Mammary epithelial cell (primary cell): ENCODE data around the gene TMEM245.

ENCODE experiments used
- EZH2 ChIP-seq: IDR thresholded peaks from 2 replicates; pipeline ENCODE4 v1.6.1; 2012; ENCODE audit warnings: low read length, inconsistent platforms, borderline replicate concordance
- TF ChIP-seq, protein P1 (sequence below), 2 donors: IDR thresholded peaks in 1 of 2; conservative IDR thresholded peaks in 1 of 2; 2 replicates each; pipeline ENCODE4 v1.5.1; 2011 to 2012; ENCODE audit warnings: inconsistent platforms in 2 of 2, low read length in 2 of 2, mild to moderate bottlenecking in 2 of 2, control low read depth in 1 of 2, low read depth in 1 of 2; ENCODE audit not compliant: insufficient read depth in 1 of 2; ENCODE audit errors: extremely low read depth in 1 of 2

DNA sequence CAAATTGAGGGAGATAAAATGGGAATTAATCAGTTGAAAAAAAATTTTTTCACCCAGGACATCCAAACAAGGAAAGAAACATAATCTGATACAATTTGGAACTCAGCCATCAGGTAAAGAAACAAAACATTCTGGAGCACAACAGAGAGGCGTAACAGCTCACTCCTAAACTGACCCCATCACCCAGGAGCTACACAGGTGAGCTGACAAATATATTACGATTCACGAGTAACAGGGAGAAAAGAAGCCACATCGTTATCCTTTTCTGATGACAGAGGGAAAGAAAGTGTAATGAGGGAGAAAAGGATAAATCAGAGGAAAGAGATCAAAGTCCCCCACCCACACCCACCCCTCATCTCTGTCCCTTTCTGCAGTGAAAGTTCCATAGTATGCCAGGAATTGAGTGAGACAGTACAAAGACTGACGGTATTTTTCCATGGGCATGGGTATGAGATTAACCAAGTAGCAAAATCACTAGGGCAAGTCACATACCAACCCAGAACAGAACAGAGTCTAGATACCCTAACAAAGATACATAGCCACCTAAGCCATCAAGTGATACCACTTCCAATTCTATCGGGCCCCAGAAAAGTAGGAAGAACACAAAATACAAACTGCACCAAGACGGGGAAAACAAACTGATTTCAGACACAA, 45.4 kb downstream of the TMEM245 start:
- TF ChIP-seq EZH2: no peak
- TF ChIP-seq, protein P1, sequence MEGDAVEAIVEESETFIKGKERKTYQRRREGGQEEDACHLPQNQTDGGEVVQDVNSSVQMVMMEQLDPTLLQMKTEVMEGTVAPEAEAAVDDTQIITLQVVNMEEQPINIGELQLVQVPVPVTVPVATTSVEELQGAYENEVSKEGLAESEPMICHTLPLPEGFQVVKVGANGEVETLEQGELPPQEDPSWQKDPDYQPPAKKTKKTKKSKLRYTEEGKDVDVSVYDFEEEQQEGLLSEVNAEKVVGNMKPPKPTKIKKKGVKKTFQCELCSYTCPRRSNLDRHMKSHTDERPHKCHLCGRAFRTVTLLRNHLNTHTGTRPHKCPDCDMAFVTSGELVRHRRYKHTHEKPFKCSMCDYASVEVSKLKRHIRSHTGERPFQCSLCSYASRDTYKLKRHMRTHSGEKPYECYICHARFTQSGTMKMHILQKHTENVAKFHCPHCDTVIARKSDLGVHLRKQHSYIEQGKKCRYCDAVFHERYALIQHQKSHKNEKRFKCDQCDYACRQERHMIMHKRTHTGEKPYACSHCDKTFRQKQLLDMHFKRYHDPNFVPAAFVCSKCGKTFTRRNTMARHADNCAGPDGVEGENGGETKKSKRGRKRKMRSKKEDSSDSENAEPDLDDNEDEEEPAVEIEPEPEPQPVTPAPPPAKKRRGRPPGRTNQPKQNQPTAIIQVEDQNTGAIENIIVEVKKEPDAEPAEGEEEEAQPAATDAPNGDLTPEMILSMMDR (conservative IDR thresholded peaks at IDR 0.05 in 1 of 2, IDR thresholded peaks at IDR 0.05 in 1 of 2; ENCODE audit: extremely low read depth in 1 of 2, insufficient read depth in 1 of 2, low read depth in 1 of 2, low read length in 2 of 2): no peak
